GM19240 (cell line): Measurements from ENCODE around the gene LONP1.

Experiments
- DNase-seq: peaks from one replicate; pipeline ENCODE4 v3.0.0; 2011; ENCODE audit warnings: low spot score; ENCODE audit not compliant: insufficient read length

Gene LONP1

DNA sequence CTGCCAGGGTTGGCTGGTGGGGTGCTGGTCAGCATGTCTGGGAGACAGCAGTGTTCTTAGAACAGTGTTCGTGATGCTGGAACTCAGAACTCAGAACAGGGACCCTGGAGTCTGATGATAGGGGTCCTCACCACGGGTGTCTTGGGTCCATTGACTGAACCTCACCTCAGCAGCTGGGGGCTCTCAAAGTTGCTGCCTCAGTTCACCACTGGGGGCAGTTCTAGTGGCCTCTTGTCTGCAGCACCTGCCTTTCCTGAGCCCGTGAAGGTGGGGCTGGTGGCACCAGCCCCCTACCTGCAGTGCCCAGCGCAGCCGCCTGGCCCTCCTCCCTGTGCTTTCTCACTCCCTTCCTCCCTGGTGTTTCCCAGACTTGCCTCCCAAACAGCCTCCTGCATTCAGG is 68.6 kb downstream of the LONP1 start:
- no peak for DNase-seq

DNA sequence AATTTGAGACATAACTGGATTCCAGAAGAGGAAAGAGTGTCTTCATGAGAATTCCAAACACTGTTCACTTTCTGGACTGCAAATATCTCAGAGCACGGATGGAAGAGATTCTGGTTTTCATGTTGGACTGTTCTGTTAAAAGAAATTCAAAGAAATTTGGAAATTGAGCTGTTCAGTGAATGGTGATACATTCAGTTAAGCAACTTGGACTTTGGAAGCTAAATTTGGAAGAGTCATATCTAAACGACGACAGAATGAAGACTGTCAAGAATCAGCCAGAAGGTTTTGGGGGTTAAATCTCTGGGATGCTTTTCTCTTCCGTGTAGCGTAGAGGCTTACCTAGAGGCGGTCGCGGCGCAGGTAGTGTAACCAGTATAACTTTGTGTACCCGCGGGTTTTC is 71.5 kb downstream of the LONP1 start:
- DNase-seq, result no peak

DNA sequence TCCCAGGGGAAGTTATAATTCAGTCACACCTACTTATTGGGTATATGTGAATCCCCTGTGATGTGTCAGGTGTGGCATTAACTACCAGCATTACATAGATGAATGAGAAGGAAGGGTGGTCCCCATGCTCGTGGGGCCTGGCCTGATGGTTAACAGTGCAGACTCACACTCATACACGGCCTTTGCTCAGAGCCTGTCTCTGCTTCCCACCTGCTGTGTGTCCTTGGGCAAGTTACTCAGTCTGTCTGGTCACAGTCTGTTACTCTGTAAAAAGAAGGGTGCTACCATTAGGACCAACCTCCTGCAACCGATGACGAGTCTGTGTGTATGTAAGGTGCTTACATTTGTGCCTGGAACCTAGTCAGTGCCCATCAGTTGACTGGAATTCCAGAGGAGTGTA is 73.2 kb downstream of the LONP1 start:
- DNase-seq, result no peak

DNA sequence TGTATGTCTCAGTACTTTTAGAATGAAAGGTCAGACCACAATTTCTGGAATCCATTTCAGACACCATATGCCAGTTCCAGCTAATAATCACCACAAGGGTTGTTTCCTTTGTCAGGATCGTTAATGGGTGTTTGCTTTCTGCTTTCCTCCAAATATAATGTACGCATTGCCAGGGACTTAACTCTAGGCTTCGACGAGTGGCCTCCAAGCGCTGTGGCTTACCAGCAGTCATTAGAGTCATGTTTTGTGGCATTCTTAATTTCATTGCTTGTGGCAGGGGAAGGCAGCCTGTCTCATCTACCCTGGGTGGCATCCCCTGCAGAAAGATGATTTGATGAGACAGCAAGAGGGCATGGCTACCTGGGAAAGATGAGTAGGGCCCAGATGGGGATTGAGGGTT is 74.5 kb downstream of the LONP1 start:
- no peak for DNase-seq

DNA sequence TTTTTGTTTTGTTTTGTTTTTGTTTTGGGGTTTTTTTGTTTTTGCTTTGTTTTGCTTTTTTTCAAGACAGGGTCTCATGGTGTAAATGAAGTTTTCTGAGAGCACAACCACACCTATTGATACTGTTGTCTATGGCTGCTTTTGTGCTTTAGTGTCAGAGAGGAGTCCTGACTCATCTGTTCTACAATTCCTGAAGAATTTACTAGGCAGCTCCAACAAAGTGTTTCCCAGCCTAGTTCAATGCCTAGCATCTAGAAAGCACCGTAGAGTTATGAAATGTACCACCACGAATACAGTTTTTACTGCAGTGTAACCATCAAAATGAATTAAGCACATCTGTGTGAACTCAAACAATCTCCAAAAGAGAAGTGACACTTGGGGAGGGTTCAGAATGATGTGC is 75.9 kb downstream of the LONP1 start:
- DNase-seq, result no peak

DNA sequence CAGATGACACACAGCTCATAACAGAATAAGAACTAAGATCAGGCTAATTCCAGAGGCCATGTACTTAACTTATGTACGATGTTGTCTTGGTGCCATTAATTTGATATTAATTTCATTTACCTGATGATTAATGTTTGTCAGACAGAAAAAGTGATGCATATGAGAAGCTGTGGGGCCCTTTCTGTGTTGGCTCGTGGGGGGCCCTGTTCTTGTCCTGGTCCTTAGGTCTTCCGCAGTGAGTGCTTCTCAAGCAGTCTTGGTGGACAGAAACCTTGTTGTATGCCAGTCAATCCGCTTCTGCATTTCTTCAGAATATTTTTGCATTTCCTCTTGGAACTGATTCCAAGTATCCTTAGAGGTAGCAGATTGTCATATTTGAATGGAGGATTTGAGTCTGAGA is 76.9 kb downstream of the LONP1 start:
- no peak for DNase-seq

DNA sequence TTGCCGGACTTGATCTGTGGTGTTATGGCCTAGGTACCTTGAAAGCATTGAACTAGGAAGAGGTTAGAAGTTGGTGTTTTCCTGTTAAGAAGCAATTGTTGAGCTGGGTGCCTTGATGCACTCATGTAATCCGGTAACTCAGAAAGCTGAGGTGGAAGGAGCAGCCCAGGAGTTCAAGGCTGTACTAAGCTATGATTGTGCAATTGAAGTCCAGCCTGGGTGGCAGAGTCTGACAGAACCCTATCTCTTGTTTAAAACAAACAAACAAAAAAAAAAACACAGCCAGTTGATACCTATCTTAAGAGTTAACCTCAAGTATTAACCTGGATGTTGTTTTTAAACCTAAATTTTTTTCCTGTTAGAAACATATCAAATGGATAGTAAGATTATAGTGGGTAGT is 77.7 kb downstream of the LONP1 start:
- DNase-seq, result no peak
